ENCODE measurements around the gene SCGB1C2. TPM values are rescaled to one million over a fixed set of nuclear protein-coding genes. Genes with fewer than 3 reads are reported as not detected.
"Not testable (repeated sequence)": the region's sequence is repeated elsewhere in the genome, so short reads cannot be mapped to it uniquely, and the experiment has no call there.

Gene SCGB1C2
- total RNA-seq, 1 experiment from 2014 or later = not detected

DNA sequence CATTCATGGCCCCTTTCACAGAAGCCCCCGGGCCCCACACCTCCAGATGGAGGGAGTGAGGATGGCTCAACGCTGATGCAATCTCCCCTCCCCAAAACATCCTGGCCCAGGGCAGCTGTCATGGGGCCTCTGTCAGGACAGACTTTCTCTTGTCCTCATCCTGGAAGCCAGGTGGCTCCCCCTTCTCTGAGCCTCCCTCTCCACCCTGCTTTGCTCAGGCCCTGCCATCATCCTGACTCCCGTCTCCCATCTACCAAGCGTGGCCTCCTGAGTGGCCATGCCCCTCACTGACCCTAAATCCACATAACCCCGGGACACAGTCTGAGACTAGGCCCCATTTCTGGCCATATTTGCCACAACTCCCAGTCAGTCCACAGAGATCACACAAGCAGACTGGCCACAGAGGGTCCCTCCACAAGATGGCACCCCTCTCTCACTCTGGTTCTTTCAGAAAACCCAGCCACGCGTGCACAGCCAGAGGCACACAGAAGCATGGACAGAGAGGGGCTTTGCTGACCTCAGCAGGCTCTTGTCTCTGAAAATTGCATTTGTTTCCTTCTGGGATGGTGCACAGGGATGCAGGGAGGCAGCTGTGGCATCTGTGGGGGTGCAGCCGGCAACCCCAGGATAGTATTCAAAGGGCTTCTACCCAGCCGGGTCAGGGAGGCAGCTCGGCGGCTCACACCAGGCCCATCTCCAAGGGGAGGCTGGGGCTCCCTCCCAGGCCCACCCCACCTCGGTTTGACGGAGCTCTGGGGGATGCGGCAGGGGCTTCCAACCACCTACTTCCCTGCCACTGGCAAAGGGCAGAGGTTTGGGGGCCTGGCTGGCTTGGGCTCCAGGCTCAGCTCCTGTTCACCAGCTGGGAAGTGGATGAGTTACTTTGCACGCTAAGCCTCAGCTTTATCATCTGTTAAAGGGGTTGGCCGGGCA lies 27.2 kb downstream of the SCGB1C2 start:
- peak; percentile 85 for DNase-seq (ENCODE audit: low spot score)
- in situ Hi-C loops (cut with HindIII; ENCODE audit: low sequenced_read_pairs) = no loop called here

DNA sequence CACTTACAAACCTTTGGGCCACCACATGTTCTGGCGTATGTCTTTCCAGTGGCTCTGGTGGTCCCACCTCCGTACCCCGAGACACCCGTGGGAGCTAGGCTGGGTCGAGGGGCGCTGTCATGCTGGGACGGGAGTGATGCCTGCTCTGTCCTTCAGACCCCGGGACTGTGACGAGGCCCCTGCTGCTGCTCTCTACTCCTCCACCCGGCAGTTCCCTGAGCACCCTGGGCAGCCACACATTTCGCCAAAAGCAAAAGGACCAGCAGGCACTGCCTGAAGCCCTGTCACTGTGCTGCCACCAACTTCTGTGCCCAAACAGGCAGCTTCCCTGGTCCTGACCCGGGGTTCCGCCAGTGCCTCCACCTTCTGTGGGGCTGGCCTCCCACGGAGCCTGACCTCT lies 28.6 kb downstream of the SCGB1C2 start:
- in situ Hi-C loops (cut with HindIII; ENCODE audit: low sequenced_read_pairs) = no loop called here
- DNase-seq (ENCODE audit: low spot score) = no peak

DNA sequence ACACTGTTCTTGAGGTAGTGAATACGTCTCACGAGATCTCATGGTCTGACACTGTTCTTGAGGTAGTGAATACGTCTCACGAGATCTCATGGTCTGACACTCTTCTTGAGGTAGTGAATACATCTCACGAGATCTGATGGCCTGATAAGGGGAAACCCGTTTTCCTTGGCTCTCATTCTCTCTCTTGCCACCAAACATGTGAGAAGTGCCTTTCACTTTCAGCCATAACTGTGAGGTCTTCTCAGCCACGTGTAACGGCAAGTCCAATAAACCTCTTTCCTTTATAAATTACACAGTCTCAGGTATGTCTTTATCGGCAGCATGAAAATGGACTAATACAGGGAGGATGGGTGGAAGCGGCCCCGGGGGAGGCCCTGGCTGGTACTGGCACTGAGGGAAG lies 31.2 kb downstream of the SCGB1C2 start:
- DNase-seq (ENCODE audit: low spot score); in situ Hi-C loops (cut with HindIII; ENCODE audit: low sequenced_read_pairs): not testable (repeated sequence)

GRCh38 chr17:170130-170670 lies 32.8 kb downstream of the SCGB1C2 start:
- in situ Hi-C loops (cut with HindIII; ENCODE audit: low sequenced_read_pairs) = no loop called here
- DNase-seq (ENCODE audit: low spot score) = no peak

GRCh38 chr17:171871-172270 lies 34.5 kb downstream of the SCGB1C2 start:
- no peak for DNase-seq (ENCODE audit: low spot score)
- in situ Hi-C loops (cut with HindIII; ENCODE audit: low sequenced_read_pairs) = no loop called here

DNA sequence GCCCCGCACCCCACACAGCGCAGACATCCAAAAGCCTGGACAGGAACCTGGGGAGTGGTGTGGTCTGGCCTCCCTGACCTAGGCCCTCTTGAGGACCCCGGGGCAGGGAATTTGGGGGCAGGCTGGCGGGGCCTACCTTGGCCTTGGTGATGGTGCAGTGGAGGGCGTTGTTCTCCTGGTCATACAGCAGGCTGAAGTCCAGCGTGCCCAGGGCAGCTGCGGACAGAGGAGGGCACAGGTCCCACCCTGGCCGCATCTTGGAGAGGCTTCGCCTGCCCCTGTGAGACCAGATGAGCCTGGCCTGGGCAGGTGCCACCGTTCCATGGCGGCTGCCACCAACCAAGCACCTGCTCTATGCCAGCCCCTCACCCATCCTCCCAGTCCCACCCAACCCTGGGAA lies 35.0 kb downstream of the SCGB1C2 start:
- in situ Hi-C loops (cut with HindIII; ENCODE audit: low sequenced_read_pairs) = no loop called here
- DNase-seq (ENCODE audit: low spot score) = no peak

DNA sequence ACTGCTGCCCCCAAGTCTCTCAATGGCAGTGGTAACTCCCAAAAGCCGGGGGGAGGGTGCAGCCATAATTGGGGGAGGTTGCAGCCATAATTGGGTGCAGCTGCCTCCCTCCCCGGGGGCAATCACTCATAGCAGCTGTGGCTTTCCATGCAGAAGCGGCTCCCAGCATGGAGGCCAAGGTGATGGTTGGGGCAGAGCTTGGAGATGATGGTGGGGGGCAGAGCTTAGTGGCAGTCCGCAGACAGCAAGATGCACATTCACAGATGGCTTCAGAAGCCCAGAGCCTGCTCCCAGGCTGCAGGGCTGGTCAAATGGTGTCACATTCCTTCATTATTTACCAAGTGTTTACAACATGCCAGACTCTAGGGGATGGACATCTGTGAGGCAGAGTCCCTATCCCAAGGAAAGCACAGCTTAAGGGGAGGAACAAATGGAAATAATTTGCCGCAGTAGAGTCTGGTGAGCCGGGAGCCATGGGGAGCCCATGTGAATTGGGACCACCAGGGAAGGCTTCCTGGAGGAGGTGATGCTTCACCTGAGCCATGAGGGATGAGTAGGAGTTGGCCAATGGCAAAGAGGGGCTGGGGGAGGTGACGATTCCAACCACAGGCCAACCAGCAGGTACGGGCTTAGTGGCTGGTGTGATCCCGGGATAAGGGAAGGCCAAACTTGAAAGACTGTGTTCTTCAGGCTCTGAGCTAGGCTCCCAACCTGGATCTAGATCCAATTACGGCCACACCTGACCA lies 36.0 kb downstream of the SCGB1C2 start:
- in situ Hi-C loops (cut with HindIII; ENCODE audit: low sequenced_read_pairs) = no loop called here
- no peak for DNase-seq (ENCODE audit: low spot score)

GRCh38 chr17:177155-177554 lies 39.8 kb downstream of the SCGB1C2 start:
- in situ Hi-C loops (cut with HindIII; ENCODE audit: low sequenced_read_pairs) = no loop called here
- DNase-seq (ENCODE audit: low spot score) = no peak

GRCh38 chr17:177762-178161 lies 40.4 kb downstream of the SCGB1C2 start:
- in situ Hi-C loops (cut with HindIII; ENCODE audit: low sequenced_read_pairs) = no loop called here
- peak; percentile 68 for DNase-seq (ENCODE audit: low spot score)

- in situ Hi-C loops (cut with HindIII; ENCODE audit: low sequenced_read_pairs) = no loop called here
- peak; percentile 58 for DNase-seq (ENCODE audit: low spot score)
These were observed 41.1 kb downstream of the SCGB1C2 start for GRCh38 chr17:178292-179065.

GRCh38 chr17:179066-179432 lies 41.7 kb downstream of the SCGB1C2 start:
- DNase-seq (ENCODE audit: low spot score) = peak; percentile 44
- in situ Hi-C loops (cut with HindIII; ENCODE audit: low sequenced_read_pairs) = no loop called here

DNA sequence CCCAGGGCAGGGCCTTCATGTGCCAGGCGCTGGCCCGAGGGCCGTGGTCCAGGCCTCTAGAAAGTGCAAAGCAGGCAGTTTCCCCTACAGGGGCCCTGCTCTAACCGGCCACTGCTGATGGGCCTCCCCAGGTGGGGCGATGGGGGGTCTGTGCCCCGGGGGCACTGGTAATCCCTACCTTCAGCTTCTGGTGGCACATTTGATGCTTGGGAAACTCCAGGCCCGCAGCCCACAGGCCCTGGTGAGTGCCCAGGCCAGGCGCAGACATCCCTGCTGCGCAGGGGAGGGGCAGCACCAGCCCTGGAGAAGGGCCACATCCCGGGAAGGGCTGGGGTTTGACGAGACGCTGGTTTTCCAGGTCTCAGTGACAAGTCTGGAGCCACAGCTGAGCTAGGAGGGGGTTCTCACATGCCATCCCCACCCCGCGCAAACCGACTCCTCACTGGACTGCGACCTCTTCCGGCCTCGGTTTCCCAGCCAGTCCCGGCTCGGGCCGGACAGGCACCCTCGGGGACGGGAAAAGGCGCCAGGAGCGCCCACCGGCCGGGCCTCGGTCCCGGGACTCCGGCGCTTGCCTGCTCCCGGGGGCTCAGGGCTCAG lies 42.5 kb downstream of the SCGB1C2 start:
- DNase-seq (ENCODE audit: low spot score) = peak; percentile 33
- in situ Hi-C loops (cut with HindIII; ENCODE audit: low sequenced_read_pairs) = no loop called here

DNA sequence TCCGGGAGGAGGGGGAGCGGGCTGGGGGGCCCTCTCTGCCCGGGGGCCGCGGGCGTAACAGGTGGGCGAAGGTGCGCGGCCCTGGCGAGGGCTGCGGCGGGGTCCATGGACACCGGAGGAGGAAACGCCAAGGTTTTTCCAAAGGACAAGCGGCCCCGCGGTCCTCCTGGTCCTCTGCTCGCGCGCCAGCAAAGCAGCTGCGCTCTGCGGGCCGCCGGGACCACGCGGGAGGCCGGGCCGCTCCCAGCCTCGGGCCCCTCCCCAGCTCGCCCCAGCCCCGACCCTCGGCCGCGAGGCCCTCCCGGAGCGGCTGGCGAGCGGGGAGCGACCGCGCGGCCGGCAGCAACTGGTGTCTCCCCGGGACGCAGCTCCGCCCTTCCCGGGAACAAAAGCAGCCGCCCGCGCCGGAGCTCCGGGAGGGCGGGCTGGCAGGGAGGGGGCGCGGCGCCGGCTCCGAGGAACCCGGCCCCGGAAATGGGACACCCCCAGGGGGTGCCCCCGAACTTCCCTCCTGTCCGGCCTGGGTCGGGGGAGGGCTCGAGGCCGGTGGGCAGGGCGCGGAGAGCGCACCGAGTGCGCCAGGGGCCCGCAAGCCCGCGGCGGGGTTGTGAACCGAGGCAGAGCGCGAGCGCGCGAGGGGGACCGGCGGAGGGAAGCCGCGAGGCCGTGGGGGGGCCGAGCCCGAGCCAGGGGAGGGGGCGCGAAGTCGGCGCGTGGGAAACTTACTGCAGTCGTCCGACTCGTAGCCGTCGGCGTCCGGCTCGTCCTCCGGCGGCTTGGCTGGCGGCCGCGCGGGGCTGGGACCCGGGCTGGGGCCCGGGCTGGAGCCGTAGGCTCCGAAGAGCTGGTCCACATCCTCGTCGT lies 43.2 kb downstream of the SCGB1C2 start:
- no peak for DNase-seq (ENCODE audit: low spot score)
- in situ Hi-C loops (cut with HindIII; ENCODE audit: low sequenced_read_pairs) = no loop called here

GRCh38 chr17:181245-182049 lies 44.1 kb downstream of the SCGB1C2 start, which contains the start of gene DOC2B:
TSS of gene DOC2B (minus strand) at chr17:181650. CDS start at chr17:181479, 171 bp downstream.
- in situ Hi-C loops (cut with HindIII; ENCODE audit: low sequenced_read_pairs) = no loop called here
- peak; percentile 73 for DNase-seq (ENCODE audit: low spot score)

DNA sequence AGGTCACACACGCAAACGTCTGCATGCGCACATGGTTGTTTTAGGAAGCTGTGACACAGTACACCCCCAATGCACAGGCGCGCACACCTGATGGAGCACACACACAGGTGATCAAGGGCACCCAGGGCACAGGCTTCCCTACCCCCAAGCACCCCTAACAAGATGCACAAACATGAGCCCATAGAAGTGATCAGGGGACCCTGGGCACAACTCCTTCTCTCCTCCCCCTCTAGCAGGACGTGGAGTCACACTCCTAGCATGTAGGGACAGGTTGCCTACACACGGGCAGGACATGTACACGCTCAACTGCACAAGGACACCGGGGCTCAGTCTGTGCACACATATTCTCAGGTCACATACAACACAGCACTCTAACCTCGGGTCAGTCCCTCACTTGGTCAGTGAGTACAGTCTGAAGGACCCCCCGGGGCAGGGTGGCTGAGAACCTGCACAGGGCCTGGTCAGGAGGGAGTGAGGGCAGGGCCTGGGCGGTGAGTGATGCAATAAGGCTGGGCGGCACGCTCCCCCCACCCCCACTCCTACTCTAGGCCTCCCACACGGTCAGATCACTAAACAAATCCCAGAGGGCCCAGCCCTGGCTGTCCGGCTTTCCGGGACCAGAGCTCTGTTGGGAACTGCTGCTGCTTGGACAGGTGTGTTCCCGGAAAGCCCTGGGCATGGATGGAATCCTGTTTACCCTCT lies 44.8 kb downstream of the SCGB1C2 start:
- in situ Hi-C loops (cut with HindIII; ENCODE audit: low sequenced_read_pairs) = no loop called here
- DNase-seq (ENCODE audit: low spot score) = no peak

- no peak for DNase-seq (ENCODE audit: low spot score)
- in situ Hi-C loops (cut with HindIII; ENCODE audit: low sequenced_read_pairs) = no loop called here
These were observed 45.7 kb downstream of the SCGB1C2 start for GRCh38 chr17:183021-183420.
